Measurements from ENCODE around the gene RPL15. TPM values are rescaled to one million over a fixed set of nuclear protein-coding genes. Genes with fewer than 3 reads are reported as not detected.

RPL15 gene
- total and polyA plus RNA-seq, 10 of the 15 experiments (the other 5 are each of a cell fraction or from before 2014, with no cell fraction given) = 2,885 to 10,761 (median 4,017) TPM

DNA sequence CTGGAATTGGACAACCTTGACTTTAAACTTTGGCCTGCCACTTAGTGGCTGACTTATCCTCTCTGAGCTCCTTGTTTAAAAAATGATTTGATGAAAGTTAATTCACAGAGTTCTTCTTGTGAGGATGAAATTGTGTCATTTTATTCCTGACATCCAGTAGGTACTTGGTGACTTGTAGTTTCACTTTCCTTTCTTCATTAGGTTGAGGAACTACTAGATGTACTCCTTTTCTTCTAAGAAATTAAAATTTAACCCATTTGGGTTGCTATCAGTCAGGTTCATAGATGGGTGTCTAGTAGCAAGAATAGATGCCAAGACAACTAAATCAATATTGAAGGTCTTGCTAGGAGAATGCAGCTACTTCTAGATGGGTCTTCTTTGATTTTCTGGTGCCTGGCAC, 33.4 kb downstream of the RPL15 start:
- Histone ChIP-seq H3K79me2 (ENCODE audit: control insufficient read depth, insufficient read depth, low read length) (peaks cover 28% of the 10 kb centered on the region), H2AFZ (ENCODE audit: control insufficient read depth, low read depth, low read length) (peak overlapping the region; percentile 18; the same call in 1 of the 2 replicates), H3K4me3 (peak overlapping the region; percentile 59), H3K9me3 (replicated peaks; ENCODE audit: control insufficient read depth, insufficient read depth, low read length) (no peaks in the 10 kb centered on the region), H3K9ac (ENCODE audit: control insufficient read depth, insufficient read depth, low read length) (0 out of 2 replicates have a peak overlapping the region, but pooled peaks have one; percentile 0), H3K4me1 (ENCODE audit: control insufficient read depth, insufficient read depth, low read length) (peaks cover 17% of the 10 kb centered on the region), H3K36me3 (ENCODE audit: control insufficient read depth in 2 of 2, insufficient read depth in 2 of 2, low read length in 1 of 2) (no peaks in the 10 kb centered on the region), H3K27me3 (replicated peaks in 1 of 2; ENCODE audit: control insufficient read depth in 2 of 2, insufficient read depth in 2 of 2, low read length in 1 of 2) (no peaks in the 10 kb centered on the region), H4K20me1 (ENCODE audit: control insufficient read depth, insufficient read depth) (no peaks in the 10 kb centered on the region), H3K4me2 (ENCODE audit: control insufficient read depth, insufficient read depth) (peak overlapping the region; percentile 58), H3K27ac (ENCODE audit: control insufficient read depth, insufficient read depth) (peak overlapping the region; percentile 72)
- no peak for DNase-seq (ENCODE audit: low read depth, low spot score)
- intact Hi-C loops (cut with micrococcal nuclease; ENCODE audit: unreplicated experiment) = loop anchor here (2.0 to 5.0 kb wide), 2 partner anchors 119 to 143 kb away; partner anchors contain the start of gene UBE2E1
- POLR2A ChIA-PET = interaction anchor here (0.6 to 2.0 kb wide), 7 partner anchors 28 to 1773 kb away, joined by 3 to 9 read pairs (median 4); partner anchors contain the start of genes NKIRAS1 and RPL15
- CTCF ChIA-PET = interaction anchor here (0.8 to 3.0 kb wide), 6 partner anchors 33 to 116 kb away, joined by 3 to 15 read pairs (median 4); partner anchors contain the start of genes NKIRAS1 and RPL15
- peak; percentile 66 for FAIRE-seq
- RAD21 ChIA-PET (ENCODE audit: unreplicated experiment) = interaction anchor here (0.8 to 2.6 kb wide), 11 partner anchors 9 to 119 kb away, joined by 3 to 18 read pairs (median 4); partner anchors contain the start of genes NKIRAS1 and RPL15
- BruUV-seq (replicated peaks) = no TSS peak
- in situ Hi-C loops (cut with MboI) = no loop called here
- peak; percentile 12 for ATAC-seq
- SMC1A ChIA-PET (ENCODE audit: uncharacterized antibody, unreplicated experiment) = interaction anchor here (0.6 to 2.8 kb wide), 17 partner anchors 12 to 301 kb away, joined by 3 to 18 read pairs (median 3); partner anchors contain the start of genes NKIRAS1 and RPL15
- TF ChIP-seq MTA2 (IDR thresholded peaks at IDR 0.05; ENCODE audit: low read depth) (no peak), HDGF (IDR thresholded peaks at IDR 0.05) (no peak), ZNF24 (IDR thresholded peaks at IDR 0.05) (no peak), SIX5 (IDR thresholded peaks at IDR 0.05; ENCODE audit: low read depth, low read length, severe bottlenecking) (no peak), SRF (IDR thresholded peaks at IDR 0.05; ENCODE audit: low read depth in 2 of 2, low read length in 2 of 2) (no peak), POU2F2 (IDR thresholded peaks at IDR 0.05; ENCODE audit: borderline replicate concordance, low read depth, low read length) (no peak), CHD1 (IDR thresholded peaks at IDR 0.05; ENCODE audit: low read depth, low read length) (no peak), EED (IDR thresholded peaks at IDR 0.05; ENCODE audit: low read depth) (no peak), EP300 (IDR thresholded peaks at IDR 0.05; ENCODE audit: borderline replicate concordance in 1 of 2, control insufficient read depth in 1 of 2, low read depth in 2 of 2, low read length in 2 of 2) (no peak), PAX5 (IDR thresholded peaks at IDR 0.05; ENCODE audit: borderline replicate concordance, low read depth, low read length) (no peak), RCOR1 (conservative IDR thresholded peaks at IDR 0.05; ENCODE audit: low read depth, low read length) (no peak), KAT2A (conservative IDR thresholded peaks at IDR 0.05; ENCODE audit: control insufficient read depth, low read depth, low read length) (no peak), TARDBP (IDR thresholded peaks at IDR 0.05; ENCODE audit: borderline replicate concordance) (no peak), IKZF2 (IDR thresholded peaks at IDR 0.05) (no peak; a peak in 1 of 4 replicates)
- TF ChIP-seq, protein P1, sequence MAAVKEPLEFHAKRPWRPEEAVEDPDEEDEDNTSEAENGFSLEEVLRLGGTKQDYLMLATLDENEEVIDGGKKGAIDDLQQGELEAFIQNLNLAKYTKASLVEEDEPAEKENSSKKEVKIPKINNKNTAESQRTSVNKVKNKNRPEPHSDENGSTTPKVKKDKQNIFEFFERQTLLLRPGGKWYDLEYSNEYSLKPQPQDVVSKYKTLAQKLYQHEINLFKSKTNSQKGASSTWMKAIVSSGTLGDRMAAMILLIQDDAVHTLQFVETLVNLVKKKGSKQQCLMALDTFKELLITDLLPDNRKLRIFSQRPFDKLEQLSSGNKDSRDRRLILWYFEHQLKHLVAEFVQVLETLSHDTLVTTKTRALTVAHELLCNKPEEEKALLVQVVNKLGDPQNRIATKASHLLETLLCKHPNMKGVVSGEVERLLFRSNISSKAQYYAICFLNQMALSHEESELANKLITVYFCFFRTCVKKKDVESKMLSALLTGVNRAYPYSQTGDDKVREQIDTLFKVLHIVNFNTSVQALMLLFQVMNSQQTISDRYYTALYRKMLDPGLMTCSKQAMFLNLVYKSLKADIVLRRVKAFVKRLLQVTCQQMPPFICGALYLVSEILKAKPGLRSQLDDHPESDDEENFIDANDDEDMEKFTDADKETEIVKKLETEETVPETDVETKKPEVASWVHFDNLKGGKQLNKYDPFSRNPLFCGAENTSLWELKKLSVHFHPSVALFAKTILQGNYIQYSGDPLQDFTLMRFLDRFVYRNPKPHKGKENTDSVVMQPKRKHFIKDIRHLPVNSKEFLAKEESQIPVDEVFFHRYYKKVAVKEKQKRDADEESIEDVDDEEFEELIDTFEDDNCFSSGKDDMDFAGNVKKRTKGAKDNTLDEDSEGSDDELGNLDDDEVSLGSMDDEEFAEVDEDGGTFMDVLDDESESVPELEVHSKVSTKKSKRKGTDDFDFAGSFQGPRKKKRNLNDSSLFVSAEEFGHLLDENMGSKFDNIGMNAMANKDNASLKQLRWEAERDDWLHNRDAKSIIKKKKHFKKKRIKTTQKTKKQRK (IDR thresholded peaks at IDR 0.05; ENCODE audit: low read depth, low read length) = no peak
- TF ChIP-seq, protein P2, sequence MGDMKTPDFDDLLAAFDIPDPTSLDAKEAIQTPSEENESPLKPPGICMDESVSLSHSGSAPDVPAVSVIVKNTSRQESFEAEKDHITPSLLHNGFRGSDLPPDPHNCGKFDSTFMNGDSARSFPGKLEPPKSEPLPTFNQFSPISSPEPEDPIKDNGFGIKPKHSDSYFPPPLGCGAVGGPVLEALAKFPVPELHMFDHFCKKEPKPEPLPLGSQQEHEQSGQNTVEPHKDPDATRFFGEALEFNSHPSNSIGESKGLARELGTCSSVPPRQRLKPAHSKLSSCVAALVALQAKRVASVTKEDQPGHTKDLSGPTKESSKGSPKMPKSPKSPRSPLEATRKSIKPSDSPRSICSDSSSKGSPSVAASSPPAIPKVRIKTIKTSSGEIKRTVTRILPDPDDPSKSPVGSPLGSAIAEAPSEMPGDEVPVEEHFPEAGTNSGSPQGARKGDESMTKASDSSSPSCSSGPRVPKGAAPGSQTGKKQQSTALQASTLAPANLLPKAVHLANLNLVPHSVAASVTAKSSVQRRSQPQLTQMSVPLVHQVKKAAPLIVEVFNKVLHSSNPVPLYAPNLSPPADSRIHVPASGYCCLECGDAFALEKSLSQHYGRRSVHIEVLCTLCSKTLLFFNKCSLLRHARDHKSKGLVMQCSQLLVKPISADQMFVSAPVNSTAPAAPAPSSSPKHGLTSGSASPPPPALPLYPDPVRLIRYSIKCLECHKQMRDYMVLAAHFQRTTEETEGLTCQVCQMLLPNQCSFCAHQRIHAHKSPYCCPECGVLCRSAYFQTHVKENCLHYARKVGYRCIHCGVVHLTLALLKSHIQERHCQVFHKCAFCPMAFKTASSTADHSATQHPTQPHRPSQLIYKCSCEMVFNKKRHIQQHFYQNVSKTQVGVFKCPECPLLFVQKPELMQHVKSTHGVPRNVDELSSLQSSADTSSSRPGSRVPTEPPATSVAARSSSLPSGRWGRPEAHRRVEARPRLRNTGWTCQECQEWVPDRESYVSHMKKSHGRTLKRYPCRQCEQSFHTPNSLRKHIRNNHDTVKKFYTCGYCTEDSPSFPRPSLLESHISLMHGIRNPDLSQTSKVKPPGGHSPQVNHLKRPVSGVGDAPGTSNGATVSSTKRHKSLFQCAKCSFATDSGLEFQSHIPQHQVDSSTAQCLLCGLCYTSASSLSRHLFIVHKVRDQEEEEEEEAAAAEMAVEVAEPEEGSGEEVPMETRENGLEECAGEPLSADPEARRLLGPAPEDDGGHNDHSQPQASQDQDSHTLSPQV (IDR thresholded peaks at IDR 0.05) = no peak
- TF ChIP-seq, protein P3, sequence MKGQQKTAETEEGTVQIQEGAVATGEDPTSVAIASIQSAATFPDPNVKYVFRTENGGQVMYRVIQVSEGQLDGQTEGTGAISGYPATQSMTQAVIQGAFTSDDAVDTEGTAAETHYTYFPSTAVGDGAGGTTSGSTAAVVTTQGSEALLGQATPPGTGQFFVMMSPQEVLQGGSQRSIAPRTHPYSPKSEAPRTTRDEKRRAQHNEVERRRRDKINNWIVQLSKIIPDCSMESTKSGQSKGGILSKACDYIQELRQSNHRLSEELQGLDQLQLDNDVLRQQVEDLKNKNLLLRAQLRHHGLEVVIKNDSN (IDR thresholded peaks at IDR 0.05; ENCODE audit: borderline replicate concordance, extremely low read length, insufficient read depth, low read depth, low read length) = no peak
